Activated CD4-positive, alpha-beta T cell treated with anti-CD3 and anti-CD28 coated beads, Interleukin-2, Interleukin-6, amounts not matched to agents 100 ng/mL and 50 ng/mL, durations not matched to agents 16 hours and 8 hours (primary cell): Measurements from ENCODE around the gene STAC.
"Not testable (repeated sequence)": the region's sequence is repeated elsewhere in the genome, so short reads cannot be mapped to it uniquely, and the experiment has no call there.

ENCODE experiments used
- DNase-seq: peaks from one replicate; pipeline ENCODE4 v3.0.0-alpha.2; 2020

STAC gene

DNA sequence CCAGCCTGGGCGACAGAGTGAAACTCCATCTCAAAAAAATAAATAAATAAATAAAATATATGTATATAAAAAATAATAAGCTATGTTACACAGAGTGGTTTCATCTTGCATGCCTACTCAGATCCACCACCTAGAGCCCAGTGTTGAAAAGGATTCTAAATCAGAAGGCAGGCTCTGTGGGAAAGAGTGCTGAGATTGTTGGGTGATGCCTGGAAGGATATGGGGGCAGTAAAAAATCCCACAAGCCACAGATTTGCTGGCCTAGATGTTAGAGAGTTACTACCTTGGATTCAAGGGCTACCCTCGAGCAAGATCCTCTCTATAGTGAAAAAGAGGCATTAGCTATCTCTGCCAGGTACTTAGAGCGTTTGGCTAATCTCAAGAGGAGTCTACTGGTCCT lies 144.3 kb downstream of the STAC start:
- DNase-seq = no peak

DNA sequence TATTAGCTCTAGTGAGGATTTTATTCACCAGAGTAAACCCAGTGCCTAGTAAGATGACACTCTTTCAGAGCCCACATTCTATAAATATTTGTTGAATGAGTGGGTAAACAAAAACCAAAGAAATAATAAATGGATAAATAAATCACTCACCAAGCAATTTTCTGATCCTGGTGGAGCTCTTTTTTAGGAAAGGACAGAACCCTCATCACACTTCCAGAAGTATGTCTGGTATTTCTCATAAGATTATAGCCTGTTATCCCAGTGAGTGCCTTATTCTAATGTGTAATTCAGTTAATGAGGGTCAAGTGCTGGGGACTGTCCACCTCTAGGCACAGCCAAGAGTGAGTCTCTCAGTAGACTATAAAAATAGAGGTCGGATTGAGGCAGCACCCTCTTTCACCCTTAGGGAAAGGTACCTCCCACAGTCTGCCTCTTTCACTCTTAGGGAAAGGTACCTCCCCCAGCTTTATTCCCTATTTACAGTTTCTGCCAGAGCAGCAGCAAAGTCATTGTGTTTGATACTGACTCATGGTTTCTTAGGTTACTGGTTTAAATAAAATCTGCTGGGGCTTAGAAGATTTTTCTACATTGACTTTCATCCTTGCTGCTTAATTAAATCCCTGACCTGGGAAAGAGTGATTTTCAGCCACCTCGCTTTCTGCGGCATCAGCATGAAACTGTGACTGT lies 145.0 kb downstream of the STAC start:
- no peak for DNase-seq

DNA sequence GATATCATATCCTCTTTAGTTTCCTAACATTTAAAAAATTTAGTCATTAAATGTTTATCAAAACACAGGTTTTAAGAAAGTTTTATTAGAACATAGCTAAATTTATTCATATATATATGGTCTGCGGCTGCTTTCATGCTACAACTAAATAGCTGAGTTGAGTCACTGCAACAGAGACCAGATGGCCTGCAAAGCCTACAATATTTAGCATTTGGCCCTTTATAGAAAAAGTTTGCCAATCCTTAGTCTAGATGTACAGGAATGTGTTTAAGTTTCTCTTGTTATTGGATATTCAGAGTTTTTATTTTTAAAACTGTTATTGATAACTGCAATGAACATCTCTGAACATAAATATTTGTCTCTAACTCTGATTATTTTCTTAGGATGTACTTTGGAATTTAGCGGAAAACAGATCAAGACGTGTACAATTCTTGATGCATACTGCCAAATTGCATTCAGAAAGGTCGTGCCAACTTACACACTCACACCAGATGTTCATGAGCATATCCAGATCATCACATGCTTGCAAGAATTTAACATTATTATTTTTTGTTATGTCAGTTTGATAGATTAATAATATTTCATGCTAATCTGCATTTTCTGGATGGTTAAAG lies 157.9 kb downstream of the STAC start:
- no peak for DNase-seq

DNA sequence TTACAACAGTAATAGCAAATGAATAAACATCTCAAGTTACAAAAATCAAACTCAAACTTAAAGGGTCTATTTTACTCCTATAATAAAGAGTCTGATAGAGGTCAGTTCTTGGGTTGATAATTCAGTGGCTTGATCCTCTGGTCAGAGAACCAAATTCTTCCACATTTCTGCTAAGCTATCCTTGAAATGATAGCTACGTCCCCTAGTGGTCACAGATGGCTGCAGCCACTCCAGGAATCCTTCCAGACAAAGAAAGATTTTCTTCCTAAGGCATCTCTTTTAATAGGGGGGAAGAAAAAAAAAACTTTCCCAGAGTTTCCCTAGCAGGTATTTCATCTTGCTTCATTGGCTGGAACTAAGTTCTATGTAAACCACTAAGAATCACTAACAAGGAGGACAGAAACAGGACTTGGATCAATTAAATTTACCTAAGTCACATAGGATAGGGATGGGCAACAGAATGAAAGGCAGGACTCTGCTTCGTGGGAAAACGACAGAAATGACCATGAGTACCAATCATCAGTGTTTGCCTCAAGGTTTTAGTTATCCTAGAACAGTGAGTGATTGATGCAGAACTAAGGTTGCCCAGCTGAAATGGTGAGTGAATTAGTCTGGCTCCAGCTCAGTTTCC lies 160.7 kb downstream of the STAC start:
- DNase-seq = peak; percentile 1

DNA sequence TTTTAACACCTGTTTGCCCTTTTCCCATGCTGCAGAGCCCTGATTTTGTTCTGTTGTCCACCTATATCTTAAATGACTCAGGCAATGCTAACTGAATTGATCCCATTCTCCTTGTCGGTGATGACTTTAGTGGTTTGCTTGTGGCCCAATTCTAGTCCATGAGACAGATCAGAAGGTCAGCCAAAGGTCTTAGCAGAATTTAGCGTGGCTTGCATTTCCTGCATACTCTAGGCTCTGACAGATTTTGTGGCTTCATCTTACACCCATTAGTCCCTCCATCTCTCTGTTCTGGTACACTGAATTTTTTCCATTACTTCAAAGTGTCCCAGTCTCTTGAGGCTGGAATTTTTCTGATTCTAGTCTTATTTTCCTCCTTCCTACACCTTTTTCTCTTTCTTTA lies 161.9 kb downstream of the STAC start:
- DNase-seq = no peak

DNA sequence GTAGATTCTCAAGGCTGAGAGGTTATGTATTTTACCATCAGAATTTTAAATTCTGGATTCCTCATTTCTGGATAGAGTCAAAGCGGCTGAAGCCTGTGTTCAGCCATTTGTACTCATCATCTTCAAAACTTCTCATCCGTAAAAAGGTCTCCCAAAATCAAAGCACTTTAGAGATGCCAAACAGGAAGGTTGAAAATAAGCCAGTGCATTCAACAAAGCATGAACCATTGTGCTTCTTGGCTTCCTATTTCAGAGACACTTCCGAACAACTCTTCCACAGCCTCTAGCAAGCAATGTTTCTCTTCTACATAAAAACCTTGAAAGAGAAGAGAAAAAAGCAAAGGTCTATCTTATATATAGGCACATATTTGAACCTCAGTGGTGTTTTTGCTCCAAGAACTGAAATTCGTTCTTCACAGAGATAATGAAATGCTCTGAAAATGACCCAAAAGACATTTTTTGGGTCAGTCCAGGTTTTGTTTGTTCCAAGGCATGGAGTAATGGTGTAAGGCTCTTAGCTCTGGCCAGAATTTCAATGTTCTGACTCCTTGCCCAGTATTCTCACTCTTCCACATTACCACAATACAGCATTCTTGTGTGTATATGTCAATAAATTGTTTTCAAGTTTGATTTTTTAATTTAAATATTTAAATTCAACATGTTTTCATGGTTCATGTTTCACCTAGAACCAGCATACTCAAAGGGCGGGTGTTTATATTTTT lies 163.1 kb downstream of the STAC start:
- DNase-seq = no peak

DNA sequence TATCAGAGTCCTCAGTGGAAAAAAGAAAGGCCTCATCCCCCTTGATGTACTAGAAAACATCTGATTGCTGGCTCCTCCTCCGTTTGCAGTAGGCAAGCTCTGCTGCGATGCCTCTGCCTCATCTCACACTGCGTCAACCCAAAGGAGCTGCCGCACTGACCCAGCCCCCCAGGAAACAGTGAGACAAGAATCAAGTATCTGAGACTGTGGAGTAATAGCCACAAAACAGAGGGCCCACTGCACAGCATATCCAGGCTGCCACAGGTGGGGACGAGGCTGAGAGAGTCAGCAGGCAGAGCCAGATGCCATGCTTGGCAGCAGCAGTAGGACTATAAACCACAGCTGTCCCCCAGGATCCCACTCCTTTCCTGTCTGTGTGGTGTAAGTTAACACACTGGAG lies 165.9 kb downstream of the STAC start:
- no peak for DNase-seq

DNA sequence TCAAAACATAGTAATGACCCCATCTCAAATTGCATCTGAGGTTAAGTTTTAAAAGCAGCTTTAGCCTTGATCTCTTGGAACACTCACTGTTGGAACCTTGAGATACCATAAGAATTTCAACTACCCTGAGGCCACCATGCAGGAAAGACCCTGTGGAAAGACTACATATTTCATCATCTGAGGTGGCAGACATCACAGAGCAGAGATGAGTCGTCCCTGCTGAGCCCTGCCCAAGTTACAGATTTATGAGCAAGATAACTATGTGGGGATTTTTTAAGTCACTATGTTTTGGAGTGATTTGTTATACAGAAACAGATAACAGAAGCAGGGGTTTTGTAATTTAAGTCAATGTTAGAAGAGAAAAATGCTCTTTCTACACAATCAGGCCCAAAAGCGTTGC lies 168.4 kb downstream of the STAC start:
- DNase-seq = no peak

DNA sequence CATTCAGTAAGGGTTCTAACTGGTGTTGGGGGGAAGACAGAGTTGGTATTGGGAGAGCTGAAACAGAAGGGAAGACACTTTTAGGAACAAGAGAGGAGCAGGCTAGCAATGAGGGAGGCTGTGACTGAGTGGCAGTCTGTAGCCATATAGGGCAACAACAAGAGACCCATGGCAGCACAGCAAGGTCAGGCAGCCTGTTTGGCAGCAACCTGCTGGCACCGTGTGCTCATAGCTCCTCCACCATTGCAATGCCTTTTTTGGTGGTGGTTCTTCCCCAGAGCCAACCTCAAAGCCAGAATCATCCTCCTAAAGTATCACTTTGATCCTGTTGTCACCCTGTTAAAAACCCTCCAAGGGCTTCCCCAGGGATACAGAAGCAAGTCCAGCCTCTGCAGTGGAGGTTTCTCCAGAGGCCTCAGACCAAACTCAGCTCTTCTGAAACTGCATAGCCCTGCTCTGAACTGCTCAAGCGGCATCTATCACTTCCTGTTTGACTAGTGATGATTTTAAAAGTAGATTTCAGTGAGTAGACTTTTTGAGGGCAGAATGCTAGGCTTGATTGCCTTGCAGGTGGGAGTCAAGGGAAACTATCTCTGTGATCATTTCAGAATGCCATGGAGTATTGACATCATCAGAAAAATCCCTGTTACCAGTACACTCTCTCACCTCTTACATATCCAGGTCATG lies 176.9 kb downstream of the STAC start:
- DNase-seq = no peak

DNA sequence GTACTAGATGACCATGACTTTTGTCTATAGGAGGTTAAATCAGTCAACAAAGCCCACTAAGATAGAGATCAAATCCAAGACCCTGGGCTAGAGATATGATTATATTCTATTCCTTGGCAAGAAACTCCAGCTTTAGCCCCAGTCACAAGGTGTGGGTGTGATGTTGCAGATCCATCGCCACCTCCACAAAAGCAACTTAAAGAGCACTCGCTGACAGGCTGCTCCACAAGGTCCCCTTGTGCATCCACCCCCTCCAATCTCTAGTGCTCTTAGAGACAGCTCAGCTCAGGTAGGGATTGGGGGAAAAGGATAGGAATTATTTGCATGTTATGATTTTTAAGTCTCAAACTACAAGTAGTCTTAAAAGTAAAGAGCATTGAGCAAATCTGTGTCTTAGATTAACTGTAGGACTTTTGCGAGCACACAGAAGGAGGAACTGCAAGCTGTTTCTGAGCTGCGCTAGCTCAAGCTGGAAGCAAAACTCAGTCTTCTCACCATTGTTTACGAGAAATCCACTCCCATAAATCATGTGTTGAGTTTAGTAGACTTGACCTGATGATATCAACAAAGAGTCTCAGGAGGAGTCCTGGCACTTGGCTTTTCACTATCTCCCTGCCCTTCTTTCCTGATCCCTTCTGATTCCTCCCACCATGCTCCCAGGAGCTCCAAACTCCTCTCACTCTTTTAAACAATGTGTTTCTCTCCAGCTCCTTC lies 177.6 kb downstream of the STAC start:
- no peak for DNase-seq

DNA sequence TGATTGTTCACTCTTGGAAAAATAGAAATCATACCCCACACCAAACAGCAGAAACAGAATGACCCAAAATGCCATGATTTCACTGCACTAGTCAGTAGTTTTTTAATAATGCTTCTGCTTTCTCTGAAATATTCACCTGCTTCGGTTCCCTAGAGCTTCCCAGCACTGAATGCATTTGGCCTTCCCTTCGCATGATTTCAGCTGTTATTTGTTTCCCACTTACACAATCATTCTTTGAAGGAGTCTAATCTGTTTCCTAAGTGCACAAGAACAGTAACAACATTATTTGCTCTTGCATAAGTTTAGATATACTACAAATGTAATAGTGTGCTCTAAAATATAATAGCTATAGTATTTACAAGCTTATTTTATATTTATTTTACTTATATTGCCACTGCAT lies 178.7 kb downstream of the STAC start:
- DNase-seq = no peak

DNA sequence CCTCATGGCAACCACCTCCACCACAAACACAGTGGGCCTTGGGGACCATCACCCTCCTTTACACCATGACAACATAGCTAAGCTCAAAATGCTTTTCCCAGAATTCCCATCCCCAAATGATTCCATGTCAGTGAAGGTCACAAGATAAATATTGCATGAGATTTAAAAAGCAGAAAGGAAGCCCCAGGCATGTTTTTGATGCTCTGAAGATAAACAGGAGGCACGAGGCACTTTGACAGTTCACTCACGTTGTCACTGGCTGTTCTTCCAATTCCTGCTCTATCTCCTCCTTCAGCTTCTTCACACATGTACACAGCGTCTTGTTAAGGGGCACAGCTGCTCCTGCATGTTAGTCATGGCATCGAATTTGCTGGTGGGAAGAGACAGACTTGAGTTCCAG lies 180.4 kb downstream of the STAC start:
- no peak for DNase-seq

DNA sequence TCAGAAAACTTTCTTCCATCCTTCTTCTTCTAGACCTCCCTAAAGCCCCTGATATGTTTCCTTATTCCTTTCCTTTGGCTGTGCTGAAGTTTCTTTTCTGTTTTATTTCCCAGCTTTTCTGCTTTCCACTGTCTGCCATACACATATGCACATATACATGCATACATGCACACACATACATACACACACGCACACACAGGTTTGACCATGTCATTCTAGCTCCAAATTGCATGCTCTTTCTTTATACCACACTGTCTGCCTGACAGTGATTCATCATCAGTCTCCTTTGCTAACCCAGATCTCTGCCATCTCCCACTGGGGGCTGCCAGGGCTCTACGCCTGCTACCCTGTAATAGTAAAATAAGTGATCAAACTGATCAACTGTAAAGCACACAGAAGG lies 181.3 kb downstream of the STAC start:
- DNase-seq = no peak

DNA sequence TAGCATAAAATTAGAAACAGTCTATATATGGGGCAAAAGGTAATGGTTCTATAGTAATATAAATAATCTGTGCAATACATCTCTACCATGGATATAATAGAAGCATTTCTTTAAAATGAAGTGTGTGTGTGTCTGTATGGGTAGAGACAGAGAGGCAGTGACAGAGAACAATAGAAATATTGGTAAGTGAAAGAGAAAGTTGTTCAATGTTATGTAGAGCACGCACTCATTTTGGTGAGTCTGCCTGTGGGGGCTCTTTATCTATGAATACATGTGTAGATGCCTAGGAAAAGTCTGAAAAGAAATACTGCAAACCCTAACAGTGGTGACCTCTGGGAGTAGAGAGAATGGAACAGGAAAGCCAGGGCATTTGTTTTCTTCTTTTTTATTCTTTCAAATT lies 182.6 kb downstream of the STAC start:
- no peak for DNase-seq

DNA sequence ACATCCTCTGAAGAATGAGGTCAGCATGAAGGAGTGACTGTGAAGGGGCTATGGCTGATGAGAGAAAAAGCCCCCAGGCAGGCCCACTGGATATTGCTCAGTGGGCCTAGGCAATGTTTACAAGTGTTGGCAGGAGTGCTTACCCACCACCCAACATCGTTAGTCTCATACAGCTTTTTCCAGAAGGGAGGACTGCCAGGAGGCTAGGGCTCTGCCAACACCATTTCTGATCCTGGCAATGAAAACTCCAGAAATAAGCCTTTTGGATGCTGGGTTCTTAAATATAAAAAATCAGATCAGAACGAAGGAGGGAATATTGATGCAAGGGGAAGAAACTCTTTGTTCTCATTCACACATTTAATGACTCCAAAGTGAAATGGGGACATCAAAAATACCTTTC lies 194.9 kb downstream of the STAC start:
- no peak for DNase-seq

DNA sequence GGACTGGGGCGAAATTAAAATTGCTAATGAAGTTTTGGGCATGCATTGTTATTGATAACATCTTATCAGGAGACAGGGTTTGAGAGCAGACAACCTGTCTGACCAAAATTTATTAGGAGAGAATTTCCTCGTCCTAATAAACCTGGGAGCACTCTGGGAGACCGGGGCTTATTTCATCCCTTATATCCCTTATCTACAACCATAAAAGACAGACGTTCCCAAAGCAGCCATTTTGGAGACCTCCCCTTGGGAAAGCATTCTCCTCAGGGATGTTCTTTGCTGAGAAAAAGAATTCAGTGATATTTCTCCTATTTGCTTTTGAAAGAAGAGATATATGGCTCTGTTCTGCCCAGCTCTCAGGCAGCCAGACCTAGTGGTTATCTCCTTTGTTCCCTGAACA lies 198.1 kb downstream of the STAC start:
- DNase-seq = not testable (repeated sequence)

DNA sequence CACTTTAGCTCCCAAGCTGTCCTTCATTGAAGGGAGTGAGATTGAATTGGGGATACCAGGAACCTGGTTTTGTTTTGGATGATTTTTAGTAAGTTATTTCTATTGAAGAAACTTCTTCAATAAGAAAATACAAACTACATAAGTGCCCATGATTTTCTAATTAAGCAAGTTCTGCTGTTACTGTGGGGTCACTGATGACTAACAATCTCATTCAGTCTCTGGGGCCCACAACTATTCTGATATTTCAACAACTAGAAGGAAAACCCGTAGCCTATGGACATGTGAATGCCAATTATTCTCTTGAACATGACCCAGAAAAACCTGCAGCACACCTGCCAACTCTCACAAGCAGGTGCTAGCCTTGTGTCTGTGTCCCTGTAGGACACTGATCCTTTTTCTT lies 199.4 kb downstream of the STAC start:
- no peak for DNase-seq

DNA sequence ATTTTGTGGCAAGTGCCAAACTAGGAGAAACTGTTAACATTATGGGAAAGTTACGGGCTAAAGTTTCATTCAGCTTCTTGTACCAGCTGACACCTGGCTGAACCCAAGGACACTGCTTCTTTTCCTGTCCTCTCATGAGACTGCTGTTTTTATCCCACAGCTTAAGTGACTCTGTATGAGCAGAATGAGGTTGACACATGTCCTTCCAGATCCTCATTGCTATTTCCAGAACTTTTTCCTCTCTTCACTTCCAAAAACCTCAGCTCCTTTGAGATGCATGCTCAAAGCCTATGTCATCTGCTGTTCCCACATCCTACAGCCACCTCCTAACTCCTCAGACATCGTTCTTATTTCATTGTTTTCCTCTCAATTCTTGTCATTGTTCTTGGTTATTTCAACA lies 200.4 kb downstream of the STAC start:
- DNase-seq = no peak

DNA sequence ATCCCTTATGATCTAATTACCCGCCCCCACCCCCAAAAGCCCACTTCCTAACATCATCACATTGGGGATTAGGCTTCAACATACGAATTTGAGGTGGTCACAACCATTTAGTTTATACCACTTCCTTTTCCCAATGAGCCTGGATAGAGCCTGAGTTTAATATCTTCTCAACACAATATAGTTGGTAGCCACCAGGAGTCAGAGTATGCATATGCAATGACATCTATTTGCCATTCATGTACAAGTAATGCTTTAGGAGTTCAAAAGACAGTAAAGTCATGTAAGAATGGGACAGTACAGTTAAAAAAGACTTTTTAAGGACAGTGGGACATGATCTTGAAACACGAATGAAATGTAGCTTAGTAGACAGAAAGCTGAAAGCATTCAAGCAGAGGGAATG lies 211.7 kb downstream of the STAC start:
- DNase-seq = no peak

DNA sequence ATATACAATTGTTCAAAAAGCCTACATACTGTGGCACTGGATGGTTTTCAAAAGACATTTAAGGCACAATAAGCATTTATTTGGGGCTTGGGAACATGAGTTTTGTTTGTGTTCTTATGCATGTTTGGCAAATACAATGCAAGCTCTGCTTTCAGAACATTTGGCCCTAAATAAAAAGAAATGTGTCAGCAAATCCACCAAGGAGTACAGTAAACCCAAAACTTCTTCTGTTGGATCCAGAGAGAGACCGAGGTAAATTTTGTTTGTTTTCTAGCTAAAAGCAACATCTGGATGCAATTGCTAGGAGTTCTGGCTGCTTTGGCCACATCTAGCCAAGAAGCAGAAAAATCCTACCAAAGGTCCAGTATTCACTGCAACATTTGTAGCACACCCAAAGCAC lies 215.2 kb downstream of the STAC start:
- DNase-seq = no peak

DNA sequence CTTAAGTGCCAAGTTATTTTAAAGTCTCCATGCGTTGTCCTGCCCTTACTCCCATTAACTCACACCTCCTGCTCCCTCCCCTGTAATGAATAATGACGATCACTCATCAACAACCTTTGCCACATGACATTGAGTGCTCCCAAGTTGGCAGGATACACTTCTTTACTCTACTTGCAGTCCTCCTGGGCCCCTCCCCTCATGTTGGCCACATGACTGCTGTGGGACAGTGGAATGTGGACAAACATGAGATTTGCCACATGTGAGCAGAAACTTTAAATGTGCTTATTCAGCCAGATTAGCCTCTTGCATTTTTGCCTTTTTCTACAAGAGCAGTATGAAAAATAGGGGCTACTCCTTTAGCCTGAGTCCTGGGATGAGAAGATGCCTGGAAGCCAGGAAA lies 216.1 kb downstream of the STAC start:
- DNase-seq = no peak

DNA sequence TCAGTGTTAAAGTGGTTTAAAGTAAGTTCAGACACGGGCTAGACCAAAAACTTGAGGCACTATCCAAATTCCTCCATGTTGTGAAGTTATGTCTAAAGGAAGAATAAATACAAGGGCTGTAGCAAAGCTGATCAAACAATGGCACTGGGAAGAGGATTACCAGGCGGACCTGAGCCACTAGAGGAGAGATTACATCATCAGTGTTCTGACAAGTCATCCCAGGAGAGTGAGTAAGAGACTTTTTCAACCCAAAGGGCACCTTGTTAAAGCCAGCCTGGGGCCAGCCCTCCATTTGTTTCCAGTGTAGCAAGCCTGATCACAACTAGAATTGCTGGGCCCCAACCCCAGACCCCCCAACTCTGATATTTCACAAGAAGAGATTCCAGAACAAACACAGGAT lies 217.1 kb downstream of the STAC start:
- peak; percentile 21 for DNase-seq
